Measurements from ENCODE around the gene EHMT1.
"Not testable (repeated sequence)": the region's sequence is repeated elsewhere in the genome, so short reads cannot be mapped to it uniquely, and the experiment has no call there.

EHMT1 gene

GRCh38 chr9:137697193-137697592 is 78.4 kb downstream of the EHMT1 start:
- DNase-seq = no peak

GRCh38 chr9:137697832-137698231 is 79.0 kb downstream of the EHMT1 start:
- no peak for DNase-seq

- DNase-seq = no peak
These were observed 82.1 kb downstream of the EHMT1 start for GRCh38 chr9:137700911-137701310.

GRCh38 chr9:137702615-137703379 is 84.0 kb downstream of the EHMT1 start:
- no peak for DNase-seq

GRCh38 chr9:137703842-137704508 is 85.2 kb downstream of the EHMT1 start:
- DNase-seq = no peak

GRCh38 chr9:137705443-137705863 is 86.6 kb downstream of the EHMT1 start:
- no peak for DNase-seq

- no peak for DNase-seq
These were observed 87.1 kb downstream of the EHMT1 start for GRCh38 chr9:137705906-137706305.

- no peak for DNase-seq
These were observed 88.6 kb downstream of the EHMT1 start for GRCh38 chr9:137707361-137707760.

GRCh38 chr9:137708590-137709284 is 89.9 kb downstream of the EHMT1 start:
- no peak for DNase-seq

GRCh38 chr9:137709411-137710101 is 90.8 kb downstream of the EHMT1 start:
- no peak for DNase-seq

- no peak for DNase-seq
These were observed 91.9 kb downstream of the EHMT1 start for GRCh38 chr9:137710704-137711103.

GRCh38 chr9:137711678-137712105 is 92.9 kb downstream of the EHMT1 start:
- DNase-seq = no peak

- DNase-seq = no peak
These were observed 96.5 kb downstream of the EHMT1 start for GRCh38 chr9:137715321-137715720.

- not testable (repeated sequence) for DNase-seq
These were observed 97.3 kb downstream of the EHMT1 start for GRCh38 chr9:137715866-137716693.

- no peak for DNase-seq
These were observed 98.0 kb downstream of the EHMT1 start for GRCh38 chr9:137716694-137717287.

- no peak for DNase-seq
These were observed 99.0 kb downstream of the EHMT1 start for GRCh38 chr9:137717776-137718327.

GRCh38 chr9:137719194-137719593 is 100.4 kb downstream of the EHMT1 start:
- no peak for DNase-seq

GRCh38 chr9:137720571-137721110 is 101.8 kb downstream of the EHMT1 start:
- no peak for DNase-seq

- peak; percentile 27 for DNase-seq
These were observed 102.7 kb downstream of the EHMT1 start for GRCh38 chr9:137721479-137721878.

- DNase-seq = no peak
These were observed 103.1 kb downstream of the EHMT1 start for GRCh38 chr9:137721899-137722298.

GRCh38 chr9:137722481-137722880 is 103.7 kb downstream of the EHMT1 start:
- DNase-seq = no peak
